IPS-11a (cell line): ENCODE measurements around the gene ZMAT5.

ENCODE experiments used
- H3K4me3 ChIP-seq: one replicate; pipeline ENCODE4 v1.5.1; 2013; ENCODE audit warnings: low read depth, low read length, control low read depth

ZMAT5 gene

GRCh38 chr22:29691636-29692326 is 75.0 kb downstream of the ZMAT5 start:
- H3K4me3 ChIP-seq = no peak overlapping the region

GRCh38 chr22:29690476-29690875 is 76.3 kb downstream of the ZMAT5 start:
- no peak overlapping the region for H3K4me3 ChIP-seq

DNA sequence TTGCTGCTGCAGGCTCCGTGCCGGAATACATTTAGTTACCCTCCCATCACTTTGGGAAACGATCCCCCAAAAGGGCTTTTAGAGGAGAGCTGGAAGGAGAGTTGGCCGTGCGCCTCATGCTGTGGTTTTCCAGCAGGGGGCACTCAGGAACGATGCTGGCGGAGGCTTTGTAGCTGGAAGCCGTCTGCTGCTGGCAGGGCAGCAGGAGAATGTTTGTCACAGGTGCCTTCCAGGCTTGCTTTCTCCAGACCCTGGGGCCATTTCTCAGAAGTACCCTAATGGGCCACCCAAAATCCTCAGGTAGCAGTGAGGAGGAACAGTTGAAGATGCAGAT is 77.0 kb downstream of the ZMAT5 start:
- no peak overlapping the region for H3K4me3 ChIP-seq

- no peak overlapping the region for H3K4me3 ChIP-seq
Observed at GRCh38 chr22:29689206-29689879, 77.5 kb downstream of the ZMAT5 start.

GRCh38 chr22:29684244-29684643 is 82.6 kb downstream of the ZMAT5 start:
- no peak overlapping the region for H3K4me3 ChIP-seq

DNA sequence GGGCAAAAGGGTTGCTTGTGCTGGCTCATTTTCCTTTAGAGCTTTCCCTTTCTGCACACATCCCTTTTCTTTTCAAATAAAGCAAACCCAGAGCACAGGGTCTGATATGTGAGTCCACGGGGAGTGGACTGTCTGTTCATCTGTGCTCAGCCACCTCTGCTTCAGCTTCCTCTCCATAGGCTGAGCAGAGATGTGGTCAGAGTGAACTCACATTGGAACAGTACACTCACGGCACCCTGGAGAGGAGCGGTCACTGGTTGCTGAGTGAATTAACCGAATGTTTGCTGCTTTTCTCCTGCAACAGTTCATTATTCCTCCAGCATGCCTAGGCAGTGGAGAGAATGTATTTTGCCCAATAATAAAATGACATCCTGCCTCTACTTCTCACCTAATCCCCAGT is 83.3 kb downstream of the ZMAT5 start:
- no peak overlapping the region for H3K4me3 ChIP-seq
